IMR-90 (cell line): ENCODE results near the gene FBXW7. TPM values are rescaled to one million over a fixed set of nuclear protein-coding genes. Genes with fewer than 3 reads are reported as not detected.

Experiments used
- ATAC-seq: fragments of 200-7000 bp; cut with Tn5 transposase; 2 replicates; pipeline ENCODE4 v1.9.1; 2020; ENCODE audit warnings: low read depth, mild to moderate bottlenecking, moderate library complexity
- BruUV-seq: library from RNA; stranded (reverse); fragments of 400-500 nt; replicated peaks from 2 replicates; lab custom pipeline; 2021; lab: Mats Ljungman, UMichigan
- CTCF ChIA-PET: fragments of 300-600 bp; formaldehyde crosslinking; extraction: SDS; loops from one replicate; lab custom pipeline; 2021; ENCODE audit warnings: antibody characterized with exemption; lab: Yijun Ruan, JAX
- POLR2A ChIA-PET: fragments of 300-600 bp; sonication (Branson Sonifier 250); formaldehyde crosslinking; loops from one replicate; lab custom pipeline; 2022; ENCODE audit warnings: antibody characterized with exemption; ENCODE audit not compliant: unreplicated experiment; lab: Charles Lee
- DNase-seq: peaks from one replicate; pipeline ENCODE4 v3.0.0; 2013
- H2AFZ ChIP-seq: replicated peaks from 2 replicates; pipeline ENCODE3; 2013; ENCODE audit warnings: low read length, mild to moderate bottlenecking; ENCODE audit not compliant: poor library complexity
- H2AK5ac ChIP-seq: 2 replicates; pipeline ENCODE4 v1.6.1; 2013; ENCODE audit warnings: low read depth, low read length, inconsistent platforms
- H2AK9ac ChIP-seq: replicated peaks from 2 replicates; pipeline ENCODE3; 2013; ENCODE audit warnings: mild to moderate bottlenecking, low read depth, low read length, moderate library complexity; ENCODE audit not compliant: poor library complexity
- H2BK120ac ChIP-seq: 2 replicates; pipeline ENCODE4 v1.6.1; 2013; ENCODE audit warnings: low read depth, low read length, inconsistent platforms
- H2BK15ac ChIP-seq: 3 replicates; pipeline ENCODE4 v1.6.1; 2013; ENCODE audit warnings: low read depth, low read length, inconsistent platforms
- H2BK20ac ChIP-seq: 2 replicates; pipeline ENCODE4 v1.6.1; 2013; ENCODE audit warnings: low read depth, mild to moderate bottlenecking, inconsistent platforms, low read length, moderate library complexity
- H2BK5ac ChIP-seq: 2 replicates; pipeline ENCODE4 v1.6.1; 2013; ENCODE audit warnings: mild to moderate bottlenecking, low read depth, low read length, inconsistent platforms; ENCODE audit not compliant: poor library complexity, severe bottlenecking
- H3K14ac ChIP-seq: replicated peaks from 2 replicates; pipeline ENCODE4 v1.6.1; 2013; ENCODE audit warnings: low read depth, low read length, inconsistent platforms
- H3K18ac ChIP-seq: 2 replicates; pipeline ENCODE4 v1.6.1; 2013; ENCODE audit warnings: low read depth, low read length, control low read depth
- H3K23ac ChIP-seq: 2 replicates; pipeline ENCODE4 v1.6.1; 2013; ENCODE audit warnings: low read depth, low read length, inconsistent platforms
- H3K27ac ChIP-seq: 2 replicates; pipeline ENCODE4 v1.5.1; 2013; ENCODE audit warnings: mild to moderate bottlenecking, control low read depth, low read length; ENCODE audit not compliant: insufficient read depth
- H3K27me3 ChIP-seq: 2 replicates; pipeline ENCODE4 v1.6.1; 2013; ENCODE audit warnings: low read length; ENCODE audit not compliant: control insufficient read depth, insufficient read depth
- H3K36me3 ChIP-seq: 2 replicates; pipeline ENCODE4 v1.6.1; 2013; ENCODE audit warnings: low read length, mixed read lengths; ENCODE audit not compliant: control insufficient read depth, insufficient read depth
- H3K4ac ChIP-seq: 2 replicates; pipeline ENCODE4 v1.6.1; 2013; ENCODE audit warnings: low read depth, low read length, inconsistent platforms
- H3K4me1 ChIP-seq: 2 replicates; pipeline ENCODE4 v1.6.1; 2013; ENCODE audit warnings: low read length, mixed read lengths; ENCODE audit not compliant: control insufficient read depth, insufficient read depth
- H3K4me2 ChIP-seq: 2 replicates; pipeline ENCODE4 v1.6.1; 2013; ENCODE audit warnings: low read depth, mild to moderate bottlenecking, control low read depth, low read length, moderate library complexity
- H3K4me3 ChIP-seq: 2 replicates; pipeline ENCODE4 v1.5.1; 2013; ENCODE audit warnings: low read depth, mild to moderate bottlenecking, control low read depth, low read length, moderate library complexity; ENCODE audit not compliant: insufficient read depth
- H3K56ac ChIP-seq: 2 replicates; pipeline ENCODE4 v1.6.1; 2013; ENCODE audit warnings: low read length, inconsistent platforms; ENCODE audit not compliant: insufficient read depth; ENCODE audit errors: extremely low read depth
- H3K79me1 ChIP-seq, 2 experiments: 2 replicates each; pipeline ENCODE4 v1.6.1; 2013; ENCODE audit warnings: low read length in 2 of 2, inconsistent platforms in 1 of 2, low read depth in 1 of 2
- H3K9ac ChIP-seq: 2 replicates; pipeline ENCODE4 v1.6.1; 2013; ENCODE audit warnings: low read depth, low read length, control low read depth
- H3K9me1 ChIP-seq: 2 replicates; pipeline ENCODE4 v1.6.1; 2013; ENCODE audit warnings: low read length, inconsistent platforms; ENCODE audit not compliant: insufficient read depth
- H3K9me3 ChIP-seq: 2 replicates; pipeline ENCODE4 v1.6.1; 2013; ENCODE audit warnings: low read length; ENCODE audit not compliant: control insufficient read depth, insufficient read depth
- H4K20me1 ChIP-seq: 2 replicates; pipeline ENCODE4 v1.6.1; 2013; ENCODE audit warnings: low read length, inconsistent platforms; ENCODE audit not compliant: insufficient read depth
- H4K5ac ChIP-seq: 2 replicates; pipeline ENCODE4 v1.6.1; 2013; ENCODE audit warnings: mild to moderate bottlenecking, low read depth, low read length, control low read depth
- H4K8ac ChIP-seq, 2 experiments: 2 replicates each; pipeline ENCODE4 v1.6.1; 2013; ENCODE audit warnings: low read depth in 2 of 2, low read length in 2 of 2, control low read depth in 1 of 2, inconsistent platforms in 1 of 2
- H4K91ac ChIP-seq: 2 replicates; pipeline ENCODE4 v1.6.1; 2013; ENCODE audit warnings: low read depth, low read length, inconsistent platforms; ENCODE audit not compliant: insufficient read depth
- CHD1 ChIP-seq: IDR thresholded peaks from 2 replicates; pipeline ENCODE4 v1.6.1; 2012; ENCODE audit warnings: low read depth, low read length, improper control_type of control experiment
- FOS ChIP-seq: fragments of 150-350 bp; IDR thresholded peaks from 2 replicates; pipeline ENCODE4 v1.6.1; 2016; ENCODE audit warnings: low read depth, low read length
- NFE2L2 ChIP-seq: fragments of 150-350 bp; IDR thresholded peaks from 2 replicates; pipeline ENCODE4 v1.6.1; 2016; ENCODE audit warnings: low read depth, mild to moderate bottlenecking, low read length
- RCOR1 ChIP-seq: IDR thresholded peaks from 2 replicates; pipeline ENCODE4 v1.6.1; 2012; ENCODE audit warnings: mild to moderate bottlenecking, low read length, improper control_type of control experiment; ENCODE audit not compliant: insufficient replicate concordance
- WGBS, 2 experiments: methylation state at CpG; one replicate each; pipeline versions ENCODE4 v1.1.5 to v1.1.7; 2013; ENCODE audit warnings: missing lambda C conversion rate in 2 of 2; ENCODE audit not compliant: insufficient read length in 1 of 2; ENCODE audit errors: extremely low coverage in 2 of 2; 5-methylcytosine and 5-hydroxymethylcytosine counted together
- dilution Hi-C: fragments of 300-500 bp; cut with HindIII; formaldehyde crosslinking; loops from one replicate; pipeline ENCODE4 v1.14.3; 2018; ENCODE audit warnings: low sequenced_read_pairs; ENCODE audit not compliant: unreplicated experiment
- in situ Hi-C: fragments of 300-500 bp; cut with MboI; formaldehyde crosslinking; loops from 3 replicates; pipeline ENCODE4 v1.14.3; 2019; ENCODE audit warnings: low sequenced_read_pairs, inconsistent platforms, mixed read lengths
- intact Hi-C: fragments of 100-400 bp; cut with micrococcal nuclease; formaldehyde crosslinking; loops from 2 replicates; pipeline ENCODE4 v1.10.0; 2022
- polyA plus RNA-seq, 3 experiments: library from polyadenylated mRNA; depleted of rRNA; stranded (reverse); fragments of >200 nt; gene quantifications; 2 replicates each; pipeline ENCODE4 v1.2.3, GENCODE V29; 2012; ENCODE audit warnings: low replicate concordance in 1 of 3
- total RNA-seq: library from RNA; depleted of rRNA; stranded (reverse); fragments of >200 nt; gene quantifications from 2 replicates; pipeline ENCODE4 v1.2.3, GENCODE V29; 2012

The FBXW7 gene
- total and polyA plus RNA-seq, 2 of the 4 experiments (the other 2 are of a cell fraction), result 7.2 to 27.4 TPM

- Histone ChIP-seq H3K4me1 (0 out of 2 replicates have a peak, but pooled peaks cover 2% of the 10 kb centered on the region), H3K27me3 (peaks cover 27% of the 10 kb centered on the region), H3K4me2 (no peak overlapping the region), H2AK9ac (no peak overlapping the region), H3K9ac (no peak overlapping the region), H3K23ac (no peak overlapping the region), H4K5ac (no peak overlapping the region), H3K56ac (no peak overlapping the region), H2AK5ac (no peak overlapping the region; the same call in 1 of the 2 replicates), H2BK20ac (no peak overlapping the region), H2BK15ac (no peak overlapping the region), H3K4ac (no peak overlapping the region), H4K20me1 (no peaks in the 10 kb centered on the region), H4K91ac (no peak overlapping the region), H3K18ac (no peak overlapping the region), H3K36me3 (no peaks in the 10 kb centered on the region), H2AFZ (no peak overlapping the region), H2BK5ac (no peak overlapping the region), H3K4me3 (no peak overlapping the region), H2BK120ac (no peak overlapping the region), H3K27ac (no peak overlapping the region), H4K8ac (no peak overlapping the region), H3K9me1 (peaks cover 3% of the 10 kb centered on the region; the same call in 1 of the 2 replicates), H3K9me3 (no peaks in the 10 kb centered on the region), H3K14ac (no peak overlapping the region), H3K79me1 (no peaks in the 10 kb centered on the region)
- BruUV-seq, result no TSS peak
- intact Hi-C loops, result no loop called here
- POLR2A ChIA-PET, result no interaction called here
- no peak for ATAC-seq
- CTCF ChIA-PET, result interaction anchor here (0.6 kb wide), 1 partner anchor 21 kb away, joined by 4 read pairs; no protein-coding TSS in a partner anchor
- no peak for DNase-seq
- TF ChIP-seq CHD1 (no peak), RCOR1 (no peak), FOS (no peak), NFE2L2 (no peak)
- in situ Hi-C loops, result no loop called here
- WGBS, 2 experiments, result no CpG with 5 or more reads among the region's 2 CpGs
- dilution Hi-C loops, result no loop called here
Observed at GRCh38 chr4:152309418-152309817, 226.5 kb downstream of the FBXW7 start.
